Measurements from ENCODE around the gene TUT4.

Gene TUT4

GRCh38 chr1:52424813-52425212, 128.1 kb downstream of the TUT4 start:
- Histone ChIP-seq H3K27me3 (ENCODE audit: insufficient read depth, low read length) (no peaks in the 10 kb centered on the region), H3K9me3 (ENCODE audit: low read length) (no peaks in the 10 kb centered on the region), H2AFZ (ENCODE audit: low read depth, low read length) (no peak overlapping the region), H3K4me3 (ENCODE audit: low read length) (no peak overlapping the region), H3K36me3 (ENCODE audit: insufficient read depth, low read length) (peaks cover 67% of the 10 kb centered on the region), H3K4me1 (ENCODE audit: insufficient read depth, low read length) (no peaks in the 10 kb centered on the region)

GRCh38 chr1:52424231-52424636, 128.7 kb downstream of the TUT4 start:
- peaks cover 65% of the 10 kb centered on the region for H3K36me3 ChIP-seq (ENCODE audit: insufficient read depth, low read length)

DNA sequence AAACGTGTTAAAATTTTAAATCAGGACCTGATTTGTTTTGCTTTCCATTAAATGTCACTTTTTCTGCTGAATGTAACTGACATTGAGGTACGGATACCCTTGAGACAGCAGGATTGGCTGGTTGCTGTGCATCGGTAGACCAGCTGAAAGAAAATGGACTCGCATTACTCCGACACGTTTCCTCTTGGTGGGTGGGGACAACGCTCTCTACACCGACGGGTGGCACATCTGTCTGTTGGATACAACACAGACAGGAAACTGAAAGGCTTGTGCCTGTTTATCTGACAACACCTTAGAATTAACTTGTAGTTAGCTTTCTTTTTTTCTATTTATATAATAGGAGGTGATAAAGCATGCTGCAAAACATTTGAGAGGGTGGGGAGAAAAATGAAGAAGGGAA, 129.1 kb downstream of the TUT4 start:
- H3K4me1 ChIP-seq (ENCODE audit: insufficient read depth, low read length), result no peaks in the 10 kb centered on the region
- H2AFZ ChIP-seq (ENCODE audit: low read depth, low read length), result no peak overlapping the region
- H3K4me3 ChIP-seq (ENCODE audit: low read length), result no peak overlapping the region
- H3K27me3 ChIP-seq (ENCODE audit: insufficient read depth, low read length), result no peaks in the 10 kb centered on the region
- H3K9me3 ChIP-seq (ENCODE audit: low read length), result no peaks in the 10 kb centered on the region
- peaks cover 66% of the 10 kb centered on the region for H3K36me3 ChIP-seq (ENCODE audit: insufficient read depth, low read length)

More at GRCh38 chr1:52424231-52424636, 128.7 kb downstream of the TUT4 start:
- no peaks in the 10 kb centered on the region for H3K9me3 ChIP-seq (ENCODE audit: low read length)
- H3K4me1 ChIP-seq (ENCODE audit: insufficient read depth, low read length), result no peaks in the 10 kb centered on the region
- H2AFZ ChIP-seq (ENCODE audit: low read depth, low read length), result no peak overlapping the region
- no peak overlapping the region for H3K4me3 ChIP-seq (ENCODE audit: low read length)
- no peaks in the 10 kb centered on the region for H3K27me3 ChIP-seq (ENCODE audit: insufficient read depth, low read length)

DNA sequence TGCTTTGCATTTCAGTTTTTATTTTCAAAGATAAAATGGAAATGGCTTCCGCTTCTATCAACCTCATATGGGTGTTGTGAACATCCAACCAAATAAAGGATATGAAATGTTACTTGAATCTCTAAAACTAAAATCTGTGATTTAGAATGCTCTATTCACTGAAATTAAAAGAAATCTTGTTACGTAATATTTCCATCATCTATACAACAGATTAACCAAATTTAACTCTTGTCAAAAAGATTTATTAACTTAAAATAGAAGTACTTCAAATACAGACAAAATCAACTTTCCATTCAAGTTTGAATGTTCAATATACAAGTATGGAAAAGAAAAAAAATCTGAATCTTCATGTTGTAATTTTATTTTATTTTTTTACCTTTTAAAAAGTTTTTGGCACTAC, 129.8 kb downstream of the TUT4 start:
- H3K4me3 ChIP-seq (ENCODE audit: low read length), result no peak overlapping the region
- H3K9me3 ChIP-seq (ENCODE audit: low read length), result no peaks in the 10 kb centered on the region
- peaks cover 73% of the 10 kb centered on the region for H3K36me3 ChIP-seq (ENCODE audit: insufficient read depth, low read length)
- H3K4me1 ChIP-seq (ENCODE audit: insufficient read depth, low read length), result no peaks in the 10 kb centered on the region
- H3K27me3 ChIP-seq (ENCODE audit: insufficient read depth, low read length), result no peaks in the 10 kb centered on the region
- H2AFZ ChIP-seq (ENCODE audit: low read depth, low read length), result no peak overlapping the region

GRCh38 chr1:52420713-52421112, 132.2 kb downstream of the TUT4 start:
- Histone ChIP-seq H3K4me3 (ENCODE audit: low read length) (no peak overlapping the region), H2AFZ (ENCODE audit: low read depth, low read length) (no peak overlapping the region), H3K27me3 (ENCODE audit: insufficient read depth, low read length) (no peaks in the 10 kb centered on the region), H3K36me3 (ENCODE audit: insufficient read depth, low read length) (peaks cover 85% of the 10 kb centered on the region), H3K4me1 (ENCODE audit: insufficient read depth, low read length) (no peaks in the 10 kb centered on the region), H3K9me3 (ENCODE audit: low read length) (no peaks in the 10 kb centered on the region)

DNA sequence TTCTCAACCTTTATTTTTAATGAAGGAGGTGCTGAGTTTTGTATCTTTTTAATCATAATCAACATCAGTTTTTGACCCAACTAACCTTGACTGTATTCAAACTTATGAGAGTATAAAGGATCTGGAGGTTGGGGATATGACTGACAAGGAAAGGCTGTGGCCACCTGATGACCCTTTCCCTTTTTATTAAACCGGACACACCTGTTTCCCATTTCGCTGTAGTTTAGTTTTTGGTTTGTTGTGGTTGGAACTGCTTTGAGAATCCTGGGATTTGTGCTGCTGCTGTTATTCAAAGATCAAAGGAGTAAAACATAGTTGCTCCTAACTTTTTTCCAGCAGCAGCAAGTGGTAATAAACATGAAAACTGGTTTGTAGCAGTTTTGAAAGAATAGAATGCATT, 136.1 kb downstream of the TUT4 start:
- H3K4me3 ChIP-seq (ENCODE audit: low read length), result no peak overlapping the region
- H3K36me3 ChIP-seq (ENCODE audit: insufficient read depth, low read length), result peaks cover 89% of the 10 kb centered on the region

DNA sequence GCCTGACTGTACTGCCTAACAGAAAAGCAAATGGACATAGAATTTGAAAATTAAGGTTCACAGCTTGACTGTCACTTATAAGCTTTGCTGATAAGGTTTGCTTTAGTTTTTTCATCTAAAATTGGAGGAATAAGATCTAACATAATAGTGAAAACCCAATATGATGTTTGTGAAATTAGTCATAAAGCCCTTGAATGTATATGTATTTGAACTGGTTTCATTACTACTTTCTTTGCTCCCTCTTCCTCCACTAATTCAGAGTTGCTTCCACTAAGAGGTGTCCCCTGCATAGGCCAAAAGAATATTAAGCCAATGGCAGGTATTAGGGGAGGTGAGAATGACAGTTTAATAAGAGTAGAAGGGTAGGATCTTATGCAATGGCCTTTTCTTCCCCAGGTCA, 137.9 kb downstream of the TUT4 start:
- no peaks in the 10 kb centered on the region for H3K4me1 ChIP-seq (ENCODE audit: insufficient read depth, low read length)
- no peak overlapping the region for H3K4me3 ChIP-seq (ENCODE audit: low read length)
- no peak overlapping the region for H2AFZ ChIP-seq (ENCODE audit: low read depth, low read length)
- no peaks in the 10 kb centered on the region for H3K27me3 ChIP-seq (ENCODE audit: insufficient read depth, low read length)
- no peaks in the 10 kb centered on the region for H3K9me3 ChIP-seq (ENCODE audit: low read length)
- H3K36me3 ChIP-seq (ENCODE audit: insufficient read depth, low read length), result peaks cover 88% of the 10 kb centered on the region

More for the DNA sequence above, 136.1 kb downstream of the TUT4 start:
- no peaks in the 10 kb centered on the region for H3K4me1 ChIP-seq (ENCODE audit: insufficient read depth, low read length)
- no peaks in the 10 kb centered on the region for H3K27me3 ChIP-seq (ENCODE audit: insufficient read depth, low read length)
- no peaks in the 10 kb centered on the region for H3K9me3 ChIP-seq (ENCODE audit: low read length)
- H2AFZ ChIP-seq (ENCODE audit: low read depth, low read length), result no peak overlapping the region

DNA sequence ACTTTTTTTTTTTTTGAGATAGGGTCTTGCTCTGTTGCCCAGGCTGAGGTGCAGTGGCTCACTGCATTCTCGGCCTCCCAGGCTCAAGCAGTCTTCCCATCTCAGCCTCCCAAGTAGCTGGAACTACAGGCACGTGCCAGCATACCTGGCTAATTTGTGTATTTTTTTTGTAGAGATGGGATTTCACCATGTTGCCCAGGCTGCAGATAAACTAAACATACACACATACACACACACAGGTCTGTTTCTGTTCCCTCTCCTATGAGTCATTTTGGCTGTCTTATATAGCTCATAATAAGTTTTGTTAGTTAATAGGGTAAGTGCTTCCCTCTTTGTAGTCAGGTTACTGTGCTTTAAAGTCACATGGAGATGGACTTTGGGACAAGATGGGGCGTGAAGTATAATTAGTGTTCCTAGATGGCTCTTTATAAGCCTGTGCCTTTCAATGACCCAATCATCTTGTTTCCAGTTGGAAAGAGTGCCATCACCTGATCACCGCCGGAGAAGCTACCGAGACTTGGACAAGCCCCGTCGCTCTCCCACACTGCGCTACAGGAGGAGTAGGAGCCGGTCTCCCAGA, 139.4 kb downstream of the TUT4 start:
- no peaks in the 10 kb centered on the region for H3K27me3 ChIP-seq (ENCODE audit: insufficient read depth, low read length)
- H2AFZ ChIP-seq (ENCODE audit: low read depth, low read length), result no peak overlapping the region
- H3K9me3 ChIP-seq (ENCODE audit: low read length), result no peaks in the 10 kb centered on the region
- peaks cover 94% of the 10 kb centered on the region for H3K36me3 ChIP-seq (ENCODE audit: insufficient read depth, low read length)
- H3K4me3 ChIP-seq (ENCODE audit: low read length), result no peak overlapping the region
- no peaks in the 10 kb centered on the region for H3K4me1 ChIP-seq (ENCODE audit: insufficient read depth, low read length)

DNA sequence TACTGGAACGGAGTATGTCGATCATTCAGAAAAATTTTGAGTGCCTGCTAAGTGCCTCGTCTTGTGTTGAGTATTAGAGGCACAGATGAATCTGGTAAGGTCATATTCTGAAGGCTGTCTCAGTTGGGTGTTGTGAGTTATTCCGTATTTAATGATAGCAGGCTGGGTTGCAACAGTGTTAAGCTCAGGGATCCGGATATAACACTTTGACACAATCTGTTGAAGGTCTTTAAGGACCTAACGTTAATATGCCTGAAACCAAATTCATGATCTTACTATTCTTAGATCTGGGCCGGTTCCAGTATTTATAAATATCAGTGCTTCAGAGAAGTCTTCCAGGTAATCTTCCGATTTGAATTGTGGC, 147.9 kb downstream of the TUT4 start:
- Histone ChIP-seq H2AFZ (ENCODE audit: low read depth, low read length) (peak overlapping the region; percentile 87), H3K4me1 (ENCODE audit: insufficient read depth, low read length) (peaks cover 21% of the 10 kb centered on the region), H3K4me3 (ENCODE audit: low read length) (peak overlapping the region; percentile 91), H3K36me3 (ENCODE audit: insufficient read depth, low read length) (peaks cover 47% of the 10 kb centered on the region), H3K27me3 (ENCODE audit: insufficient read depth, low read length) (no peaks in the 10 kb centered on the region), H3K9me3 (ENCODE audit: low read length) (no peaks in the 10 kb centered on the region)

DNA sequence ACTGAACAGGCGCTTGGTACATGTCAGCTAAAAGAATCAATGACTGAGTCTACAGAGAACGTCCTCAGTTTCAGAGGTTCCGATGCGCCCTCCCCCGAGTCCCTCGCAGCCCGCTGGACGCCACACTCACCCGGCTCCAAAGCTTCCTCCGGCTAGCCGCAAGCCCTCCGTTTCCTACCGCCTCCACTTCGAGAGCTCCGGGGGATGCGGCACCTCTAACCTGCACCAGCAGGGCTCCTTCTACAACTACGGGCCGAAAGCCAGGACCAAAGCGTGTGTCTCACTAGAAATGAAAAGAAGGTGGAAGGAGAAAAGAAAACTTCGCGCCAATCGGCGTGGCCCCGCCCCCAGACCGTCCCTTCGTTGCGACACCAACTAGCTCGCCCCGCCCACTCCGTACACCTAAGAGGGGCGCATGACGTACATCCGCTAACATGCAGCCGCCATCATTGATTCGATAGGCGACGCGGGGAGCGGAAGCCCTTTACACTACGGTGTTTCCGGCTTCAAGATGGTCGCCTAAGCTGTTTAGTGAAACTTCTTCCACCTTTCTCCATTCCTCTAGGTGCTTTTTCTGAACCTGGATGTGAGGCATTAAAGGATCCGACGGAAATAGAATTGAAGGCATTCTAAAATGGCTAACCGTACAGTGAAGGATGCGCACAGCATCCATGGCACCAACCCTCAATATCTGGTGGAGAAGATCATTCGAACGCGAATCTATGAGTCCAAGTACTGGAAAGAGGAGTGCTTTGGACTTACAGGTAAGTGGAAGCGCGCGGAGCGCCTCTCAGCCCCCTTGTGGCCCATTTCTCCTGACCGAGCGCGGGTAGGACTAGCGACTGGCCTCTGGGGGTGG, 148.5 kb downstream of the TUT4 start, which contains the start of the genes ORC1 and PRPF38A:
Gene ORC1, minus strand, starts transcription at position 308 of the 859 bp plus-strand sequence. CDS start 2,200 bp downstream, outside the sequence.
Gene PRPF38A, plus strand, starts transcription at position 487 of the 859 bp plus-strand sequence. Its CDS starts 148 bp downstream, at position 635.
- H3K4me1 ChIP-seq (ENCODE audit: insufficient read depth, low read length), result peaks cover 21% of the 10 kb centered on the region
- H3K4me3 ChIP-seq (ENCODE audit: low read length), result peak within 1 kb of the TSS; percentile 91
- H3K9me3 ChIP-seq (ENCODE audit: low read length), result no peaks in the 10 kb centered on the region
- peak within 1 kb of the TSS; percentile 87 for H2AFZ ChIP-seq (ENCODE audit: low read depth, low read length)
- H3K27me3 ChIP-seq (ENCODE audit: insufficient read depth, low read length), result no peaks in the 10 kb centered on the region
- peaks cover 46% of the 10 kb centered on the region for H3K36me3 ChIP-seq (ENCODE audit: insufficient read depth, low read length)

- Histone ChIP-seq H3K9me3 (ENCODE audit: low read length) (no peaks in the 10 kb centered on the region), H3K36me3 (ENCODE audit: insufficient read depth, low read length) (peaks cover 44% of the 10 kb centered on the region), H3K27me3 (ENCODE audit: insufficient read depth, low read length) (no peaks in the 10 kb centered on the region), H3K4me3 (ENCODE audit: low read length) (peak overlapping the region; percentile 91), H2AFZ (ENCODE audit: low read depth, low read length) (peak overlapping the region; percentile 87), H3K4me1 (ENCODE audit: insufficient read depth, low read length) (peaks cover 21% of the 10 kb centered on the region)
These were observed 149.3 kb downstream of the TUT4 start for GRCh38 chr1:52403566-52404115.

DNA sequence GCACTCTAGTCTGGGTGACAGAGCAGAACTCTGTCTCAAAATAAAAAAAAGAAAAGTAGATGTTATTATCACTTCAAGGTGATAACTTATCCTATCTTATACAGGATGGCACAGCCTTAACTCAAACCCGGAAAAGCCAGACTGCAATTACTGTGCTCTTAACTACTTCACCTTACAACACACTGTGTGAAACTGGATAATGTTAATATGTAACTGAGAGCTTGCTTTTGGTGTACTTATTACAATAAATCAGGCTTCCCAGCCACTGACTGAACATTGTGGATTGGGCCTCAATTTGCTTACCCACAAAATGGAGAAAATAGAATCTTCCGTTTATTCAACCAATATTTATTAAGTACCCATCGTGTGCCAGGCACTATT, 150.0 kb downstream of the TUT4 start:
- H2AFZ ChIP-seq (ENCODE audit: low read depth, low read length), result no peak overlapping the region
- no peaks in the 10 kb centered on the region for H3K27me3 ChIP-seq (ENCODE audit: insufficient read depth, low read length)
- peaks cover 21% of the 10 kb centered on the region for H3K4me1 ChIP-seq (ENCODE audit: insufficient read depth, low read length)
- peak overlapping the region; percentile 91 for H3K4me3 ChIP-seq (ENCODE audit: low read length)
- peaks cover 41% of the 10 kb centered on the region for H3K36me3 ChIP-seq (ENCODE audit: insufficient read depth, low read length)
- no peaks in the 10 kb centered on the region for H3K9me3 ChIP-seq (ENCODE audit: low read length)

GRCh38 chr1:52400131-52400530, 152.8 kb downstream of the TUT4 start:
- Histone ChIP-seq H3K36me3 (ENCODE audit: insufficient read depth, low read length) (peaks cover 55% of the 10 kb centered on the region), H3K4me1 (ENCODE audit: insufficient read depth, low read length) (peaks cover 15% of the 10 kb centered on the region), H2AFZ (ENCODE audit: low read depth, low read length) (no peak overlapping the region), H3K9me3 (ENCODE audit: low read length) (no peaks in the 10 kb centered on the region), H3K4me3 (ENCODE audit: low read length) (no peak overlapping the region), H3K27me3 (ENCODE audit: insufficient read depth, low read length) (no peaks in the 10 kb centered on the region)

All from neuron (in vitro differentiated cells).